SU-DHL-6 (cell line): ENCODE data around the gene TEAD1.

Experiments used
- H2AFZ ChIP-seq: fragments of 200-600 bp; sonication (generic); 2 replicates; pipeline ENCODE4 v1.6.1; 2014; ENCODE audit warnings: low read depth, mild to moderate bottlenecking, moderate library complexity, mixed read lengths, antibody characterized with exemption, low read length; ENCODE audit not compliant: severe bottlenecking
- H3F3A ChIP-seq: fragments of 200-600 bp; shearing (Covaris generic); 2 replicates; pipeline ENCODE4 v1.6.0; 2016; ENCODE audit warnings: antibody characterized with exemption, mild to moderate bottlenecking; ENCODE audit not compliant: insufficient read depth
- H3K27ac ChIP-seq: fragments of 200-600 bp; sonication (generic); 2 replicates; pipeline ENCODE4 v1.5.1; 2016; ENCODE audit warnings: low read depth, mild to moderate bottlenecking, low read length, moderate library complexity, mixed read lengths
- H3K27me3 ChIP-seq: fragments of 200-600 bp; sonication (generic), shearing (Covaris generic); 2 replicates; pipeline ENCODE4 v1.6.0; 2014; ENCODE audit warnings: mild to moderate bottlenecking, low read length
- H3K36me3 ChIP-seq: fragments of 200-600 bp; sonication (generic); 2 replicates; pipeline ENCODE4 v1.6.1; 2014; ENCODE audit warnings: mild to moderate bottlenecking, low read length, mixed read lengths
- H3K4me2 ChIP-seq: fragments of 300-600, 200-600 bp; shearing (Covaris generic), sonication (generic); 2 replicates; pipeline ENCODE4 v1.6.0; 2014; ENCODE audit warnings: low read length, low read depth, mild to moderate bottlenecking; ENCODE audit not compliant: poor library complexity, severe bottlenecking
- H3K4me3 ChIP-seq: fragments of 200-600 bp; sonication (generic); 2 replicates; pipeline ENCODE4 v1.5.1; 2014; ENCODE audit warnings: antibody characterized with exemption, low read length, mild to moderate bottlenecking, mixed read lengths; ENCODE audit not compliant: insufficient read depth, poor library complexity, severe bottlenecking
- H3K79me2 ChIP-seq: fragments of 200-600 bp; sonication (generic); 2 replicates; pipeline ENCODE4 v1.6.1; 2014; ENCODE audit warnings: mild to moderate bottlenecking, low read length, moderate library complexity; ENCODE audit not compliant: insufficient read depth
- H3K9ac ChIP-seq: fragments of 200-600 bp; sonication (generic); 2 replicates; pipeline ENCODE4 v1.7.0; 2014; ENCODE audit warnings: mild to moderate bottlenecking, low read length
- H3K9me2 ChIP-seq: fragments of 200-600 bp; sonication (generic); replicated peaks from 2 replicates; pipeline ENCODE4 v1.6.1; 2014; ENCODE audit warnings: low read length; ENCODE audit not compliant: insufficient read depth
- H3K9me3 ChIP-seq: fragments of 200-600 bp; sonication (generic); 2 replicates; pipeline ENCODE4 v1.6.1; 2014; ENCODE audit warnings: low read length, mixed read lengths; ENCODE audit not compliant: insufficient read depth
- H4K20me1 ChIP-seq: fragments of 200-600 bp; sonication (generic); 2 replicates; pipeline ENCODE4 v1.6.1; 2014; ENCODE audit warnings: low read depth, mild to moderate bottlenecking, antibody characterized with exemption, low read length, moderate library complexity, mixed read lengths
- EZH2phosphoT487 ChIP-seq: fragments of 200-600 bp; sonication (generic), shearing (Covaris generic); conservative IDR thresholded peaks from 2 replicates; pipeline ENCODE4 v1.6.1; 2018; ENCODE audit warnings: mild to moderate bottlenecking, antibody characterized with exemption, low read length, moderate library complexity, mixed read lengths
- TF ChIP-seq, protein P1 (sequence below): fragments of 200-600 bp; sonication (generic); IDR thresholded peaks from one replicate; pipeline ENCODE4 v1.5.1; 2017; ENCODE audit warnings: antibody characterized with exemption, mild to moderate bottlenecking, low read length, moderate library complexity; ENCODE audit not compliant: insufficient read depth, poor library complexity, severe bottlenecking

TEAD1 gene

DNA sequence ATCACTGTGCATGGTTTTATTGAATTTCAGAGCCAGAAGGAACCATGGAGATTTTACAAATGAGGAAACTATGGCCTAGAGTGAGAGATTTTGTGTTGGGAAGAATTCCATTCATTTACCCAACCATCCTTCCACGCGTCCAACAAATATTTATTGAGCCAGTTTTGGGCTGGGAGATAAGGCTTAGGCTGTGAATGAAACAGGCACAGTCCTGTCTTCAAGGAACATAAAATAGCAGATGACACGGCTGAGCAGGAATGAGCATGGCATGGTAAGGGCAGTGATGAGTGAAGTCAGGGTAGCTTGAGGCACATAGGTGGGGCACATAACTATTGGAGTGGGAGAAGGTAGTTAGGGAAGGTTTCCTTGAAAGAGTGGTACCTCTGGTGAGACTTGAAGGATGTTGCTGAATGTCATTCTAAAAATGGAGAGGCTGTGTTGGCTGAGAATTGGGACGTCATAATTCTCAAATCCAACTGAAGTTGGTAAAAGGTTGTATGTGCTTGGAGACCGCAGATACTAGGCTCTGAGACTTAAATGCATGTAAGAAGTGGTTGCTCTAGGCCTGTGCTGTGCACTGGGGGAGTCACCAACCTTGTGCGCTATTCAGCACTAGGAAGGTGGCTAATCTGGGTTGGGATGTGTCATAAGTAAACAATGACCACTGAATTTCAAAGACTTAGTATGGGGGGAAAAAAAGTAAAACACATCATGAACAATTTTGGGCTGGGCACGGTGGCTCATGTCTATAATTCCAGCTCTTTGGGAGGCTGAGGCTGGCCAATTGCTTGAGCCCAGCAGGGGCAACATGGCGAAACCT lies 51.9 kb downstream of the TEAD1 start:
- Histone ChIP-seq H2AFZ (no peak overlapping the region), H3F3A (no peaks in the 10 kb centered on the region), H3K36me3 (no peaks in the 10 kb centered on the region), H3K4me3 (no peak overlapping the region), H3K9me3 (no peaks in the 10 kb centered on the region), H3K27ac (no peak overlapping the region), H3K79me2 (no peaks in the 10 kb centered on the region), H4K20me1 (no peaks in the 10 kb centered on the region), H3K27me3 (no peaks in the 10 kb centered on the region; the same call in 1 of the 2 replicates), H3K4me2 (no peak overlapping the region), H3K9ac (no peak overlapping the region), H3K9me2 (no peaks in the 10 kb centered on the region)
- no peak for TF ChIP-seq EZH2phosphoT487
- TF ChIP-seq, protein P1, sequence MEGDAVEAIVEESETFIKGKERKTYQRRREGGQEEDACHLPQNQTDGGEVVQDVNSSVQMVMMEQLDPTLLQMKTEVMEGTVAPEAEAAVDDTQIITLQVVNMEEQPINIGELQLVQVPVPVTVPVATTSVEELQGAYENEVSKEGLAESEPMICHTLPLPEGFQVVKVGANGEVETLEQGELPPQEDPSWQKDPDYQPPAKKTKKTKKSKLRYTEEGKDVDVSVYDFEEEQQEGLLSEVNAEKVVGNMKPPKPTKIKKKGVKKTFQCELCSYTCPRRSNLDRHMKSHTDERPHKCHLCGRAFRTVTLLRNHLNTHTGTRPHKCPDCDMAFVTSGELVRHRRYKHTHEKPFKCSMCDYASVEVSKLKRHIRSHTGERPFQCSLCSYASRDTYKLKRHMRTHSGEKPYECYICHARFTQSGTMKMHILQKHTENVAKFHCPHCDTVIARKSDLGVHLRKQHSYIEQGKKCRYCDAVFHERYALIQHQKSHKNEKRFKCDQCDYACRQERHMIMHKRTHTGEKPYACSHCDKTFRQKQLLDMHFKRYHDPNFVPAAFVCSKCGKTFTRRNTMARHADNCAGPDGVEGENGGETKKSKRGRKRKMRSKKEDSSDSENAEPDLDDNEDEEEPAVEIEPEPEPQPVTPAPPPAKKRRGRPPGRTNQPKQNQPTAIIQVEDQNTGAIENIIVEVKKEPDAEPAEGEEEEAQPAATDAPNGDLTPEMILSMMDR = no peak

DNA sequence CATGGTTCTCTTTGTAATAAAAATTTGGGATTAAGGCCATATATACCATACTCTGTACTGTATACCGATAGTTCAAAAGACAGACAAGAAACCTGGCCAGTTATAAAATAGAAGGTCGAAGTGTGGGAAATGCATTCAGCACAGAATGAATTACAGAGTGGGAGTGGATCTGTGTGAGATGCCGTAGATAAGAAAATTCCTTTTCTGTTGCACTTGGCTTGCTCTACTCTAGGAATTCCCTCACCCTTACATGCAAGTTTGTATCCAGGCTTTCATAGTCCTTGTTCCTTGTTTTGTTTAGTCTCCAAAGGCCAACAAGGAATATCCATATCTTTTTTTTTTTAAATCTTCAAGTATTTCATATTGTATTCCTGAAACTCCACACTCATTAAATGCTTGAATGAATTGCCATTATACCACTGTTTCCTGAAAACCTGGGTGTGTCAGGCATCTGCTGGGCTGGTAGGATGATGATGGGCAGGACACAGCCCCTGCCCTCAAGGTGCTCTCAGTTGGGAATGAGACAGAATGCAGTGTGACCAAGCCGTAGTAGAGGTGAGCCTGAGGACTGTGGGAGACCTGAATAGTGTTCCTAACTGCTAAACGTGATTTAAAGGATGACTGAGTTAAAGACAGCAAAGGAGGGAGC lies 53.5 kb downstream of the TEAD1 start:
- H3K9me2 ChIP-seq = no peaks in the 10 kb centered on the region
- no peaks in the 10 kb centered on the region for H3K36me3 ChIP-seq
- H3K27me3 ChIP-seq = no peaks in the 10 kb centered on the region; the same call in 1 of the 2 replicates
- H3K9ac ChIP-seq = no peak overlapping the region
- H4K20me1 ChIP-seq = no peaks in the 10 kb centered on the region
- no peaks in the 10 kb centered on the region for H3F3A ChIP-seq
- H3K9me3 ChIP-seq = no peaks in the 10 kb centered on the region
- no peaks in the 10 kb centered on the region for H3K79me2 ChIP-seq
- H3K4me3 ChIP-seq = no peak overlapping the region
- H3K27ac ChIP-seq = no peak overlapping the region
- no peak overlapping the region for H3K4me2 ChIP-seq
- TF ChIP-seq, protein P1 = no peak
- TF ChIP-seq EZH2phosphoT487 = no peak
- no peak overlapping the region for H2AFZ ChIP-seq

DNA sequence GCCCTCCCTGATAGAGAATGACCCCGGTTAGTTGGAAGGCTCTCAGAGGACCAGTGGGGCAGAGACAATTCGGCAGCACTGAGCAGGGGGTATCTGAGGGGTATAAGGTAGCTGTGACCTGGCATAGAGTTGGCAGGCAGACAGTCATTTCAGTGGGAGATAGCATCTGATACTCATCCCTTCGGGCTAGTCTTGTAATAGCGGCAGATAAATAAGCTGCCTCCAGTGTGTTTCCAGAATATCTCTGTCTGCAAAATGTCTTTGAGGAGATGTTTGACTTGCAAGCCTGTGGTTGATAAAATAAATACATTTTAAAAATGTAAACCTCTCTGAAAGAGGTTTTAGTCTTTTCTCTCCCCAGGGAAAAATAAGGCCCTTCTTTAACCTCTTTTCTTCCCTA lies 54.2 kb downstream of the TEAD1 start:
- Histone ChIP-seq H3K36me3 (no peaks in the 10 kb centered on the region), H3K4me2 (no peak overlapping the region), H3K79me2 (no peaks in the 10 kb centered on the region), H3K27me3 (no peaks in the 10 kb centered on the region; the same call in 1 of the 2 replicates), H3K27ac (no peak overlapping the region), H3K9ac (no peak overlapping the region), H3K9me2 (no peaks in the 10 kb centered on the region), H3F3A (no peaks in the 10 kb centered on the region), H2AFZ (no peak overlapping the region), H3K4me3 (no peak overlapping the region), H3K9me3 (no peaks in the 10 kb centered on the region), H4K20me1 (no peaks in the 10 kb centered on the region)
- TF ChIP-seq EZH2phosphoT487 = no peak
- TF ChIP-seq, protein P1 = no peak
